HepG2 (cell line): ENCODE results near the gene CDKL5. TPM values are rescaled to one million over a fixed set of nuclear protein-coding genes. Genes with fewer than 3 reads are reported as not detected.
A peak's percentile ranks its signal among the peaks of the same experiment; 100 is the strongest.

Source experiments
- ATAC-seq: fragments of 200-7000 bp; cut with Tn5 transposase; 3 replicates; pipeline ENCODE4 v1.9.1; 2020; ENCODE audit warnings: mild to moderate bottlenecking, moderate library complexity
- BruUV-seq: library from RNA; stranded (reverse); fragments of 400-500 nt; replicated peaks from 2 replicates; lab custom pipeline; 2021; lab: Mats Ljungman, UMichigan
- CTCF ChIA-PET: fragments of 300-600 bp; formaldehyde crosslinking; extraction: SDS; loops from one replicate; lab custom pipeline; 2021; ENCODE audit warnings: low total read pairs, inconsistent platforms, low intra/inter-chr PET ratio; lab: Yijun Ruan, JAX
- POLR2A ChIA-PET: fragments of 350-600 bp; sonication (Branson Sonifier 250); formaldehyde crosslinking; loops from one replicate; lab custom pipeline; 2020; ENCODE audit warnings: antibody characterized with exemption, inconsistent platforms; lab: Yijun Ruan, JAX
- DNase-seq: peaks from one replicate; pipeline ENCODE4 v3.0.0-alpha.2; 2015; ENCODE audit warnings: low spot score
- FAIRE-seq: peaks from 3 replicates; lab custom pipeline; 2011; peaks lifted over from hg19 to GRCh38; lab: Jason Lieb, UNC
- H2AFZ ChIP-seq: one replicate; pipeline ENCODE4 v1.6.1; 2011; ENCODE audit warnings: low read length, inconsistent platforms
- H3K27ac ChIP-seq: fragments of 300-600 bp; 3 replicates; pipeline ENCODE4 v1.8.0; 2011; ENCODE audit warnings: mixed run types, mild to moderate bottlenecking, mixed read lengths, low read length, inconsistent platforms; ENCODE audit not compliant: insufficient read depth; ENCODE audit errors: extremely low read length
- H3K27me3 ChIP-seq, 2 experiments: fragments of 200-600 bp in 1 of 2; 2 replicates in 1 of 2; 3 replicates in 1 of 2; pipeline versions ENCODE4 v1.6.0 to v1.8.0; 2011; ENCODE audit warnings: low read length in 2 of 2, mild to moderate bottlenecking in 2 of 2, moderate library complexity in 2 of 2, inconsistent platforms in 1 of 2; ENCODE audit not compliant: insufficient read depth in 2 of 2, control insufficient read depth in 1 of 2
- H3K36me3 ChIP-seq, 2 experiments: fragments of 200-600 bp in 1 of 2; replicated peaks in 1 of 2; 2 replicates in 1 of 2; 3 replicates in 1 of 2; pipeline versions ENCODE4 v1.5.1 to v1.8.0; 2011; ENCODE audit warnings: low read length in 2 of 2, inconsistent platforms in 1 of 2; ENCODE audit not compliant: insufficient read depth in 2 of 2, control insufficient read depth in 1 of 2
- H3K4me1 ChIP-seq: 2 replicates; pipeline ENCODE4 v1.5.1; 2012; ENCODE audit warnings: low read length, inconsistent platforms; ENCODE audit not compliant: insufficient read depth
- H3K4me2 ChIP-seq: 2 replicates; pipeline ENCODE4 v1.6.0; 2011; ENCODE audit warnings: low read depth, low read length, inconsistent platforms
- H3K4me3 ChIP-seq, 3 experiments: fragments of 200-600 bp in 1 of 3; sonication (generic), shearing (Covaris generic) in 1 of 3; replicated peaks in 1 of 3; 2 replicates each; pipeline ENCODE4 v1.5.1; 2011 to 2016; ENCODE audit warnings: low read length in 3 of 3, inconsistent platforms in 2 of 3, low read depth in 2 of 3, mild to moderate bottlenecking in 2 of 3, control low read depth in 1 of 3, mixed read lengths in 1 of 3; ENCODE audit not compliant: insufficient read depth in 1 of 3
- H3K79me2 ChIP-seq: one replicate; pipeline ENCODE4 v1.6.1; 2011; ENCODE audit warnings: low read length, inconsistent platforms; ENCODE audit not compliant: insufficient read depth
- H3K9ac ChIP-seq: 2 replicates; pipeline ENCODE4 v1.6.0; 2011; ENCODE audit warnings: mild to moderate bottlenecking, low read depth, low read length, inconsistent platforms; ENCODE audit not compliant: insufficient read depth
- H3K9me3 ChIP-seq: 2 replicates; pipeline ENCODE4 v1.5.1; 2012; ENCODE audit warnings: mild to moderate bottlenecking, low read length
- H4K20me1 ChIP-seq: 2 replicates; pipeline ENCODE4 v1.6.0; 2011; ENCODE audit warnings: inconsistent platforms, mild to moderate bottlenecking, low read length, moderate library complexity; ENCODE audit not compliant: insufficient read depth
- ATF7-NPFF ChIP-seq: sonication (generic); formaldehyde crosslinking; IDR thresholded peaks from 2 replicates; pipeline ENCODE4 v1.8.1; 2023; ENCODE audit warnings: mild to moderate bottlenecking, low read depth, missing genetic modification reagents, moderate library complexity
- CENPBD1 ChIP-seq: sonication (generic); formaldehyde crosslinking; IDR thresholded peaks from 2 replicates; pipeline ENCODE4 v1.8.0; 2022; ENCODE audit warnings: missing genetic modification reagents, low read depth, mild to moderate bottlenecking, borderline replicate concordance
- NFATC3 ChIP-seq: sonication (generic); formaldehyde crosslinking; IDR thresholded peaks from 2 replicates; pipeline ENCODE4 v1.5.1; 2020; ENCODE audit warnings: mild to moderate bottlenecking, missing genetic modification reagents
- SOX13 ChIP-seq, 3 experiments: fragments of 450-650 bp in 1 of 3; sonication (generic) in 1 of 3; formaldehyde crosslinking in 1 of 3; IDR thresholded peaks in 2 of 3; conservative IDR thresholded peaks in 1 of 3; 2 replicates each; pipeline versions ENCODE4 v1.5.0 to v1.6.1; 2016 to 2020; ENCODE audit warnings: antibody characterized with exemption in 1 of 3, mild to moderate bottlenecking in 1 of 3, missing compliant biosample characterization in 1 of 3, missing genetic modification reagents in 1 of 3, moderate library complexity in 1 of 3
- TBX2 ChIP-seq: sonication (generic); formaldehyde crosslinking; IDR thresholded peaks from 2 replicates; pipeline ENCODE4 v1.5.0; 2020; ENCODE audit warnings: missing genetic modification reagents, mild to moderate bottlenecking, borderline replicate concordance
- TOE1 ChIP-seq: sonication (generic); formaldehyde crosslinking; IDR thresholded peaks from 2 replicates; pipeline ENCODE4 v1.4.0; 2020; ENCODE audit warnings: mild to moderate bottlenecking, missing genetic modification reagents
- ZFP1 ChIP-seq: IDR thresholded peaks from 2 replicates; pipeline ENCODE4 v1.6.1; 2016
- ZNF629 ChIP-seq: sonication (generic); formaldehyde crosslinking; conservative IDR thresholded peaks from 2 replicates; pipeline ENCODE4 v1.5.0; 2020; ENCODE audit warnings: missing genetic modification reagents
- ZNF773 ChIP-seq: sonication (generic); formaldehyde crosslinking; IDR thresholded peaks from 2 replicates; pipeline ENCODE4 v1.4.0; 2020; ENCODE audit warnings: missing genetic modification reagents, borderline replicate concordance
- WGBS: methylation state at CpG from one replicate; pipeline ENCODE4 v1.1.6; 2017; ENCODE audit warnings: low lambda C conversion rate; 5-methylcytosine and 5-hydroxymethylcytosine counted together
- in situ Hi-C: cut with HindIII; loops from 2 replicates; pipeline ENCODE4 v1.10.0; 2017; ENCODE audit warnings: low pct_unique_long_range_greater_than_20kb; ENCODE audit not compliant: extremely low pct_ligation_motif_present
- intact Hi-C: fragments of 100-400 bp; cut with micrococcal nuclease; formaldehyde crosslinking; loops from one replicate; pipeline ENCODE4 v1.10.0; 2022; ENCODE audit not compliant: unreplicated experiment
- polyA plus RNA-seq, 8 experiments: library from polyadenylated mRNA; depleted of rRNA in 3 of 8; stranded (reverse) in 7 of 8; unstranded in 1 of 8; fragments of >200 nt; fragmentation: Illumina TruSeq in 4 of 8; extraction: Trizol in 4 of 8; gene quantifications; 2 replicates each; pipeline versions ENCODE4 v1.2.1 to v1.2.3, GENCODE V29; 2011 to 2016; ENCODE audit warnings: low read depth in 4 of 8, missing spikeins in 1 of 8, mixed read lengths in 1 of 8; ENCODE audit not compliant: insufficient read depth in 1 of 8
- total RNA-seq, 5 experiments: library from RNA; depleted of rRNA; stranded (reverse); fragments of >200 nt; fragmentation: Illumina TruSeq; extraction: Trizol; gene quantifications; 2 replicates each; pipeline ENCODE4 v1.2.3, GENCODE V29; 2016; ENCODE audit warnings: low read depth in 1 of 5

CDKL5 gene
- total and polyA plus RNA-seq, 2 of the 13 experiments (the other 11 are each of a cell fraction or from before 2014, with no cell fraction given) = 2.8 to 7.0 TPM

- no peak overlapping the region for H3K27ac ChIP-seq
- H3K79me2 ChIP-seq = no peaks in the 10 kb centered on the region
- no peaks in the 10 kb centered on the region for H3K27me3 ChIP-seq
- H3K9ac ChIP-seq = no peak overlapping the region
- in situ Hi-C loops = no loop called here
- H3K4me1 ChIP-seq = peaks cover 11% of the 10 kb centered on the region; the same call in 1 of the 2 replicates
- no peaks in the 10 kb centered on the region for H3K9me3 ChIP-seq
- ChIA-PET CTCF (no interaction called here), POLR2A (no interaction called here)
- intact Hi-C loops = no loop called here
- H3K4me3 ChIP-seq = no peak overlapping the region
- H4K20me1 ChIP-seq = no peaks in the 10 kb centered on the region
- no peak overlapping the region for H2AFZ ChIP-seq
- 86% methylated on average over 1 of the region's 9 CpGs for WGBS
- no peaks in the 10 kb centered on the region for H3K36me3 ChIP-seq
- BruUV-seq = no TSS peak
- no peak for FAIRE-seq
- no peak for ATAC-seq
- TF ChIP-seq TOE1 (no peak), NFATC3 (no peak), ZNF773 (CRISPR knock-in tag) (no peak), SOX13 (IDR thresholded peaks at IDR 0.05) (no peak), SOX13 (CRISPR knock-in tag; conservative IDR thresholded peaks at IDR 0.05 in 1 of 2, IDR thresholded peaks at IDR 0.05 in 1 of 2) (no peak), CENPBD1 (CRISPR knock-in tag) (no peak), ATF7-NPFF (no peak), TBX2 (CRISPR knock-in tag) (no peak)
- no peak for DNase-seq
- peak overlapping the region; percentile 12; the same call in 1 of the 2 replicates for H3K4me2 ChIP-seq
These were observed 224.1 kb downstream of the CDKL5 start for GRCh38 chrX:18649498-18649951.

GRCh38 chrX:18650662-18651061, 225.3 kb downstream of the CDKL5 start:
- intact Hi-C loops (no loop called here), in situ Hi-C loops (no loop called here)
- Histone ChIP-seq H3K4me2 (no peak overlapping the region), H2AFZ (no peak overlapping the region), H3K36me3 (no peaks in the 10 kb centered on the region), H3K4me1 (peaks cover 22% of the 10 kb centered on the region), H3K27ac (no peak overlapping the region), H3K27me3 (no peaks in the 10 kb centered on the region), H3K9me3 (no peaks in the 10 kb centered on the region), H3K4me3 (no peak overlapping the region), H4K20me1 (no peaks in the 10 kb centered on the region), H3K9ac (no peak overlapping the region), H3K79me2 (no peaks in the 10 kb centered on the region)
- BruUV-seq = no TSS peak
- POLR2A ChIA-PET = no interaction called here
- FAIRE-seq (no peak), ATAC-seq (no peak), DNase-seq (no peak)
- CTCF ChIA-PET = no interaction called here
- TF ChIP-seq ZNF629 (CRISPR knock-in tag) = peak; percentile 71
- no peak for TF ChIP-seq ZFP1 (CRISPR knock-in tag)
- 82% methylated on average over 3 of the region's 6 CpGs for WGBS
